COR-L47 (cell line): ENCODE measurements around the gene DTNB.
"Not testable (repeated sequence)": the region's sequence is repeated elsewhere in the genome, so short reads cannot be mapped to it uniquely, and the experiment has no call there.

Experiments used
- DNase-seq: peaks from one replicate; lab custom pipeline; 2025; lab: John Stamatoyannopoulos, UW

Gene DTNB

GRCh38 chr2:25417715-25418369 is 255.5 kb downstream of the DTNB start:
- DNase-seq: no peak

DNA sequence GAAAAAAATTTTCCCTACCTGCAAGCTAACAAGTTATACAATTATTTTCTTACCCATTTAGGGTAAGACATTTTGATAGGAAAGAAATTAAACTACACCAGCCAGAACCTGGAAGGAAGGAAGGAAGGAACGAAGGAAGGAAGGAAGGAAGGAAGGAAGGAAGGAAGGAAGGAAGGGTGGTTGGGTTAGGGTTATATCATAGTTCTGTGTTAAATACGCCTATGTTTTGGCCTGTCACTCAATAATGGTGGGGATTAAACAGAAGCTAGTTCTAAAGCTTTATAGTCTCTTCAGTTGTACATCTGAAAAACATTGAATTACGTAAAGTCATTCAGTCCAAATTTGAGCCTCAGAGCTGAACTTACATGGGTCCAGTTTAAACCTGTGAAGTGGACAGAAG is 256.7 kb downstream of the DTNB start:
- DNase-seq: no peak

- no peak for DNase-seq
Measured at GRCh38 chr2:25414781-25415180, 258.6 kb downstream of the DTNB start.

DNA sequence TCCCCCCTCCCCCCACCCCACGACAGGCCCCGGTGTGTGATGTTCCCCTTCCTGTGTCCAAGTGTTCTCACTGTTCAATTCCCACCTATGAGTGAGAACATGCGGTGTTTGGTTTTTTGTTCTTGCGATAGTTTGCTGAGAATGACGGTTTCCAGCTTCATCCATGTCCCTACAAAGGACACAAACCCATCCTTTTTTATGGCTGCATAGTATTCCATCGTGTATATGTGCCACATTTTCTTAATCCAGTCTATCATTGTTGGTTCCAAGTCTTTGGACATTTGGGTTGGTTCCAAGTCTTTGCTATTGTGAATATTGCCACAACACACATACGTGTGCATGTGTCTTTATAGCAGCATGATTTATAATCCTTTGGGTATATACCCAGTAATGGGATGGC is 260.0 kb downstream of the DTNB start:
- DNase-seq: not testable (repeated sequence)

GRCh38 chr2:25411753-25412152 is 261.6 kb downstream of the DTNB start:
- DNase-seq: no peak

DNA sequence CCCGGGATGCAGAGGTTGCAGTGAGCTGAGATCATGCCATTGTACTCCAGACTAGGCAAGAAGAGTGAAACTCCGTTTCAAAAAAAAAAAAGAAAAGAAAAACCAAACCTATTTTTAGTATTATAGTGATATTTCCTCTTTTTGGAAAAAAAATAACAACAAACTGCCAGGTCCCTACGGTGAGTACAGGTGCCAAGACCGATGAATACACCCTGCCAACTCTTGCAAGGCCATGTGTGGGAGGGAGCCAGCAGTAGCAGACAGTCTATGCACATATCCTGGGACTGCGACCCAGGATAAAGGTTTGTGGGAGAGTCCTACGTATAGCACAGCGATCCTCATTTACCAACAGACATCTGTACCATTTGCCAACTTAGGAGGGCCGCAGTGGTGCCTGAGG is 262.1 kb downstream of the DTNB start:
- no peak for DNase-seq

DNA sequence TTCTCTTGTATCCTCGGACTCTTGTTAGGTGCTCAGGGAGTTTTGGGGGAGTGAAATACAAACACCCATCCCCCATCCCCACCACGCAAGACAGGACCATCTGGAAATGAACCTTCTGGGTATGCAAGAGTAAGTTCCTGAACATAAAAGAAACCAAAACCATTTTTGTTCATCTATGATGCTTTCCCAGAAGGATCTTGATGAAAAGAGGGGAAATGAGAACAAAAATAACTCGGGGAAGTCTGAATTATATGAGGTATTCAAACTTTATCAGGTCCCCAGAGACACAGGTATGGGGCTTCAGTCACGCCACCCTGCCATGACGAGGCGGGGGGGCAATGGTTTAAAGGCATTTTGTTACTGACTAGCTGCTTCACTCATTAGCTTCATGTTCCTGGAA is 263.0 kb downstream of the DTNB start:
- DNase-seq: no peak

- no peak for DNase-seq
Measured at GRCh38 chr2:25409468-25409867, 263.9 kb downstream of the DTNB start.

GRCh38 chr2:25409044-25409443 is 264.3 kb downstream of the DTNB start:
- DNase-seq: no peak

DNA sequence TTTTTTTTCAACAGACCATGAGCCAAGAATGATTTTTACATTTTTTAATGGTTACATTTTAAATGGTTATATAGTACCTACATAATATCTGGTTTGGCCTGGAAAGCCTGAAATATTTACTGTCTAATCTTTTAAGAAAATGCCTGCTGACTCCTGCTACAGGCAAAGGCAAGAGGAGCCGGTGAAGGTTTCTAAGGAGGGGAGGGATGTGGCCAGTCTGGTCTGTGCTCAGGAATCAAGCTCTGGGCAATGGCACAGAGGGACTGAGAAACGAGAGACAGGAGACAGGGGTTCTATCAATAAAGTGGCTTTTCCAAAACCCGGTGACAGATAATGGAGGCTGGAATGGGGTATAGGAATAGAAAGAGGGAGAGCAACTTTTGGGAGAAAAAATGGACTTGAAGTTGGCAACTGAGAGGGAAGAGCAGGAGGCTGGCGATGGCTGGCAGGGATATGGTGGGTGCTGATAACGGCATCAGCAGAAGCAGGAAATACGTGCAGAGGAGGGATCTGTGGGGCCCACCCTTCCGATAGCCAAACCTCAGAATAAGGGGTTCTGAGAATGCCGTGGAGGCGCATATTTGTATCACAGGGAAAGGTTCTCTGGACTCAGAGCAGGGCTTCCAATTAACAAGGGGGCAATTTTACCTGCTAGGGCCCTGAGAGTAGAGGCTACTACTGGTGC is 267.6 kb downstream of the DTNB start:
- no peak for DNase-seq

DNA sequence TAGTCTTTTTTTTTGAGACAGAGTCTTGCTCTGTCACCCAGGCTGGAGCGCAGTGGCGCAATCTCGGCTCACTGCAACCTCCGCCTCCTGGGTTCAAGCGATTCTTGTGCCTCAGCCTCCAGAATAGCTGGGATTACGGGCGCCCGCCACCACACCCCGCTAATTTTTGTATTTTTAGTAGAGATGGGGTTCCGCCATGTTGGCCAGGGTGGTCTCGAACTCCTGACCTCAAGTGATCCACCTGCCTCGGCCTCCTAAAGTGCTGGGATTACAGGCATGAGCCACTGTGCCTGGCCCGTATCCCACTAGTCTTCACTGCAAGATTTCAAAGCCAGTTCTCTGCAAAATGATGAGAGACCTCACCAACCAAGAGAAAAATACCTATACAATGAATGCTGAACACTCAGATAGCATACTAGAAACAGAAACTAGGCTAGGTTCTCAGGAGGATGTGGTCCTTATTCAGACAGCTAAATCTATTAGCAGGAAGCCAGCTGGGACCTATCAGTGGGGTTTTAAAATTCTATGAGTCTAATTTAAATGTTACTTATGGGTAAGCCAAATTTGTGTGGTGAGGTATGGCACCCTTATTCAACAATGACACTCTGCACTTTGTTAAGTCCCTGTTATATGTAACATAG is 270.1 kb downstream of the DTNB start:
- DNase-seq: not testable (repeated sequence)

DNA sequence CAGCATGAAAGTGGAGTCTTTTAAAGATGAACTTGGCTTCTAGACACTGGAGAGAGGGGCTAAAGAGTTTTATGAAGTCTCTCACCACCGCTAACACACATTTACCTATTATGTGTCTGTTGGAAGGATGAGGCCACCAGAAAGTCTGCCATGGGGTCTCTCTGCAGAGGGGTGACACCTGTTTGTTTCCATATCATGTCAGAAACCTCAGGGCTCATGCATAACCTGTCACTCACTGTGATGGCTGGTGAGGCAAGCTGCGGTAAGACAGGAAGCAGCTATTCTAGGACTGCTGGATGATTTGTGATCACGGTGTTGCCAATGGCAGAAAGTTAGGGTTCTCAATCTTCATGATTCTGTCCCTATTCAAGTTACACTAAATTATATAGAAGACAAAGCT is 270.9 kb downstream of the DTNB start:
- DNase-seq: no peak

GRCh38 chr2:25401307-25402026 is 271.9 kb downstream of the DTNB start:
- DNase-seq: peak; percentile 81

DNA sequence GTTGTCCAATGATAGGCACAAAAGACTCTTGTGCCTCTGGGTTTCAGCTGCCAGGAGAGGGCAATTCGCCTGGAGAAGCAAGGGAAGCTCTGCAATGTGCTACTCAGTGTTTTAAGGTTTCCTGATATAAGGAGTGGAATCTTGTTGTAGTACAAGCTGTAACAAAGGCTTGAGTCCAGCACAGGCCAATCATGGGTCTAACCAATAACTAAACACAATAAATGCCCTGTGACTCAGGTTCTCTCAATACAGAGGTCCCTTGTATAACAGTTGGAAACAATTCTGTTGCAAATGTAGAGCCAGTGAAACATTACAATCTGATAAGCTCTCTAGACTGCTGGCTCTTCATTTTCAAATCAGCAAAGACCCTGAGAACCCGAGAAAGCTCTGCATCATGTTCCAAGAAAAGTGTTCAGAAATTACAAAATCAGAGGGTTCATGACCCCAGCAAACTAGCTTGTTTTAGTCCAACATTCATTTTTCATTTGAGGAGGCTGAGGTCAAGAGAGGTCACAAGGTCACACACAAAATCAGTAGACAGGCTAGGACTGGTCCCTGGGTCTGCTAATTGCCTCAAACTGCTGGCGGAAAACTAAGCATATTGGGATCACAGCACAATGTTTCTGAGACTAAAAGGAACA is 272.7 kb downstream of the DTNB start:
- DNase-seq: no peak

- DNase-seq: no peak
Measured at GRCh38 chr2:25400169-25400568, 273.2 kb downstream of the DTNB start.

- no peak for DNase-seq
Measured at GRCh38 chr2:25398534-25398933, 274.8 kb downstream of the DTNB start.

GRCh38 chr2:25397777-25398176 is 275.6 kb downstream of the DTNB start:
- DNase-seq: no peak

- DNase-seq: no peak
Measured at GRCh38 chr2:25389161-25389560, 284.2 kb downstream of the DTNB start.

- no peak for DNase-seq
Measured at GRCh38 chr2:25388491-25388890, 284.9 kb downstream of the DTNB start.

DNA sequence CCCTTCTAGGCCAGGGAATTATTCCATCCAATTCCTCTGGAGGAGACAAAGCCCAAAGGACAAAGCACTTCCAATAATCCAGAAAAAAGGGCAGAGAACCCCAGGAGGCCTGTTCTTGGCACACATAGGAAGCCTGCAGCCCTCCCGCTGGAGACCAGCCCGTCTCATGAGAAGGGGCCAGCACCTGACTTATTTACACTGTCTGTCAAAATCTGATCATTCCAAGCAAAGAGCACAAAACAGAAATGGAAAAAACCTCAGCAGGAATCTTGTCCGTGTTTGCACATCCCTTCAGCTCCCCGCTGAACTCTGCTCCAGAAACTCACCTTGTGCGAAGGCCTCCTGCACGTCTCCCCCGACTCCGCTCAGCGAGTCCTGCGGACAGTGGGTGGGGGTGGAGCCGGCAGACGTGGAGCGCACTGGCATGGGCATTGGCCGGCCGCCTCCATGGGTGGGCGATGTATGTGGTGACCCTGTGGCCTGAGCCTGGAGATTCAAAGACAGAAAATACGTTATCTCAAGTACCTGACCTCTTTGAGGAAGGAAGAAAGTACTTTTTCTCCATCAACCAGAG is 285.4 kb downstream of the DTNB start:
- DNase-seq: peak; percentile 25

GRCh38 chr2:25386971-25387875 is 286.2 kb downstream of the DTNB start:
- DNase-seq: no peak
